NCI-H345 treated with DMSO at 0.1 percent for 48 hours (cell line): ENCODE data around the gene CKS2.

Experiments
- DNase-seq: peaks from one replicate; lab custom pipeline; 2025; ENCODE audit not compliant: unreplicated experiment; lab: John Stamatoyannopoulos, UW

Gene CKS2

DNA sequence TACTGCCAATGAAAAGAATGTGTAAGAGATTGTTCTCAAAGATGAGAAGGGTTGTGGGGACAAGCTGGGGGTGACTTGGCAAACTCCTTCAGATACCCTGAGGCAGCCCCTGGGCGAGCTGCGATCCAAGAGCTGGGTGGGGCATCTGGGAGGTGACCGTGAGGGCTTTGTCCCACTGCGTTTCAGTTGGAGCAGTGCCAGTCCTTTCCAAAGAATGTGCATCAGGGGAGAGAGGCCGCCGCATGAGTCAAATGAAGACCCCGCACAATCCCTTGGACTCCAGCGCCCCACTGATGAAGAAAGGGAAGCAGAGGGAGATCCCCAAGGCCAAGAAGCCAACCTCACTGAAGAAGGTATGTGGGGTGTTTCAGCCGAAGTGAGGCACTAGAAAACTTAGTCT, 35.7 kb downstream of the CKS2 start:
- no peak for DNase-seq

DNA sequence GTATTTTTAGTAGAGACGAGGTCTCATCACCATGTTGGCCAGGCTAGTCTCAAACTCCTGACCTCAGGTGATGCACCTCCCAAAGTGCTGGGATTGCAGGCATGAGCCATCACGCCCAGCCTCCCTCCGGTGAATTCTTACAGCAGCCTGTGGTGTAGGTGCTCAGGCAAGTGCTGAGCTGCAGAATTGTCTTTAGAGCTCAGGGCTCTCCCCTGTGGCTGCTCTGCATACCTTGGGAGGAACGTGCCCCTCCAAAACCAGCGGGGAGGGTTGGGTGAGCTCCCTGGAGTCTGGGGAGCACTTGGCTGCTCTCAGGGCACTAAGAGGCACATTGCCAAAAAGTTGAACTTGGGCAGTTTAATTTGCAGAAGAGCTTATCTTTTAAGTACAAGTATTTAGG, 36.7 kb downstream of the CKS2 start:
- no peak for DNase-seq

DNA sequence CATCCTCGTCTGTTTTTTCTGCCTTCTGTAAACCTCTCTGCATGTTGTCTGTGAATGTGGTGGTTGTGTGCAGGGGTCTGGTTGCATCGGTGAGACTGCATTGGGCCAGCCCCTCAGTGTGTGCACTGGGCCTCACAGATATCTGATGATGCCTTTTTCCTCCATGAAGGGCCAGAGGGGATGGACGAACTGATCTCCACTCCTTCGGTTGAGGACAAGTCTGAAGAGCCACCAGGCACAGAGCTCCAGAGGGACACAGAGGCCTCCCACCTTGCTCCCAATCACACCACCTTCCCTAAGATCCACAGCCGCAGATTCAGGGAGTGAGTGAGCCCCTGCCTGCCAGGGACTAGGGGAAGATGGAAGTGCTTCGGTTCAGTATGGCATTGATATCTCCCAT, 38.6 kb downstream of the CKS2 start:
- DNase-seq: no peak

DNA sequence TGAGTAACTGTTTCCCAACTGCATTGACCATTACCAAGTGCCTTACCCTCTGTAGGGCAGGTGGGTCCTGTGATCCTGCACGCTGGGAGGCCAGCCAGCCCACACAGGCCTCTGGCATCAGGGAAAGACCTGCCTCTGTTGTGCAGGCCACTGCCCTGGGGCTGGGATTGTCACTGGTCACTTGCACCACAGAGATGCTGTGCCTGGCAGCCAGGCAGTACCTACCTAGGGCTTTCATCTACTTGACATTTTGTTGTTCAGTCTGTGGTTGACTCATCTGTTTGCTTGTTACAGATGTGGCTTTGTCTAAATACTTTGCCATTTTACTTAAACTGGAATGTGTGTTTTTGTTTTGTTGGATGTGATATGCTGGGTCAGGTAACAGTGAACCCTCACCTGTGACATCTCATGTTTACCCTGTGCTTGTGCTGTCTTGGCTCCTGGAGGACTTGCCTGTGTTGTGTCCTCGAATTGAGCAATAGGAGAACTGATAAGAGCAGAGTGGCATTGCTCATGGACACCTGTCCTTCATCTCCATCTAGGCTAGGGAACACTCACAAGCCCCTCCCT, 40.1 kb downstream of the CKS2 start:
- DNase-seq: no peak

DNA sequence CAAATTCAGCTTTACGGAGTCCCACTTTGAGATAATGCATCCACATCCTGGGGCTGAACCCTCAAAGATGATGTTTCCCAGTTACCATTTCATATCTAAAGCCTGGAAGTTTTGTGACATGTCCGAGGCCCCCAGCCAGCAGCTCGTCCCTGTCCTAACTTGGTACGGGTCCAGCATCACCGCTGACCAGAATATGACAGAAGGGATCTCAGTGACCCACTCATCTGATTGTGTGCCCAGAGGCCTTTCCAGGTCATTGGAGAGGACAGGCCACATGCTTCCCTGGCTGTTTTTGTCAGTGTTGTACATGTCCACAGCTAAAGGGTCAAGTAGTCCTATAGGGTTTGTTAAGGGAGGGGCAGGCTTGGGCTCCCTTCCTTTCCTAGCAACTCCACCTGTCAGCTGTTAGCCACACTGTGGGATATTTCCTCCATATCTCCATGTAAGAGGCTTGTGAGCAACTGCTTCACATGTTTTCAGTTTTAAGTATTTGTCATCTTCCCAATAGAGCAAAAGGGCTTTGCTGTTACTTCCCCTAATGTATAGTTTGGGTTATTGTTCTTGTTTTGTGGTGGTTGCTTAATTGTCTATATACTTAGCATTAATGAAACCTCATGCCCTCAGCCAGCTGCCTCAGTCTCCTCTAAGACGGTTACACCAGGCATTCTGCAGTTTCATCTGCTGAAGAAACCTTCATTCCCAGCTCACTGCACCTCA, 40.7 kb downstream of the CKS2 start:
- DNase-seq: no peak

DNA sequence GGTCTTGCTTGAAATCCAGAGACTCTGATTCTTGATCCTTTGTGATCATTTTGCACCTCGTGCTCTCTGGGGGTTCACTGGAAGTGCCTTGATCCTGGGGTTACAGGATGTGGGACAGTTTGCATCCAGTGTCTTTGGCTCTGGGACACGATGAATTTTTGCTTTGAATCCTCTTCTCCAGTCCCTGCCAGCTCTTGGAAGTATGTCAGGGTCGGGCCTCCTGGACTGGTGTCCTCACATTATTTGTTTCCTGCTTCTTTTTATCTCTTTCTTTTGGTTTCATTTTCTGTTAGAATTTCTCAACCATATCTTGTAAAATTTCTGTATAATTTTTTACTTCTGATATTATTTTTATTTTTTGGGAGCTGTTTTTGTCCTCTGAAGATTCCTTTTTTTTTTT, 41.5 kb downstream of the CKS2 start:
- DNase-seq: no peak

DNA sequence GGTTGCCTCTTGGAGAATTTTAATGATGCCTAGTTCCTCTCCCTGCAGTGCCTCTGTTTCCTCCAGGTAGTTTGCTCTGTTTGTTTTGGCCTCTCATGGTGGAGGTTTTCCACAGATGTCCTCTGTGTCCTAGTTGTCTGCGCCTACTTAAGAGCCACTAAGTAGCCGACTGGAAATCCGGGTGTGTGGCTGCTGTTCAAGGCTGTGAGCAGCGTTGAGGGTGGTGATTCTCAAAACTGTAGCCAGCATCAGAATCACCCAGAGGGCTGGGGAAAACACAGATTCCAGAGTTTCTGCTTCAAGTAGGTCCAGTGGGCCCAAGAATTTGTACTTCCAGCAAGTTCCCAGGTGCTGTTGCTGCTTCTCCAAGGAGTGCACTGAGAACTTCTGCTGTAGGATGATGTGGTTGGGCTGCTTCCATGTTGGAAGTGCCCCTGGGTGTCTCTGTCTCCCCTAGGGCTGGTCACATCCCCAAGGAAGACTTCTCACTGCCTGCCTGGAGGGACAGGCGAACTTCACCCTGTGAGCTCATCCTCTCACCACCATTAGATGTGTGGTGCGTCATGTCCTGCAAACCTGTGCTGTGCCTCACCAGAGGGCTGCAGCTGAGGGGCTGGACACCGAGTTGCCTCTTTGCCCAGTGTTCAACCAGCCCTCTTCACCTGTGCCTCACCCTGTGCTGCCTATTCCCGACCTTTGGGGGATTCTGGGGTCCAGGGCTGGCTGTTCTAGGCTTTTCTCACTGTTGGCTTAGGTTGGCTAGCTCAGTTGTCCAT, 42.1 kb downstream of the CKS2 start:
- no peak for DNase-seq

DNA sequence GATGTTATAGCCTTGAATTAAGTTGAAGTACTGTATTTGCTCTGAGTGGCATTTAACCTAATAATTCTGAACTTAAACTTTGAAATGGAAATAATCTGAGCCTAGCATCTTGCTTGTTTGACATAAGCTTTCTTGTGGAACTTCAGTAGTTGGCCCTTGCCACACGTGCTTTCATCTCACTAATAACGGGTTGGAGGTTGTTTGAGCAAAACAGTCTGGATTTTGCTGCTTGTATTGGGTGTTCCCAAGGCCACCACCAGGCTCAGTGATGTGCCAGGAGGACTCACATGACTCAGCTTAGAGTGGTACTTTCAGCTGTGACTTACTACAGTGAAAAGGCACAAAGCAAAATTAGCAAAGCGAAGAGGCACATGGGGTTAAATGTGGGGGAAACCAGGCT, 43.0 kb downstream of the CKS2 start:
- no peak for DNase-seq

DNA sequence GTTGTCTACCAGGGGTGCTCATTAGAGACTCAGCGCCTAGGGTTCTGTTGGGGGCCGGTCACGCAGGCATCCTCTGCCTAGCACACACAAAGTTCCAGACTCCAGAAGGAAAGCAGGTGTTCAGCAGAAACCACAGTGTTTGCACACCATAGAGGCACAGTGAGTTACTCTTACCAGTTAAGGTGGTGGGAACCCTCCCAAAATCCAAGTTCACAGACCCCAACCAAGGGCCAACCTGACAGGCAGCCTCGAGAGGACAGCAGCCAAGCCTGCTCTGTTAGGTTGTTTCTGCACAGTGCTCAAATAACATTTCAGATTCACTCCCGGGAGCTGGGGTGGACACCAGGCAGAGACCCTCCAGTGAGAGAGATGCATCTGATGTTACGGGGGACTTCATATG, 43.5 kb downstream of the CKS2 start:
- DNase-seq: no peak

DNA sequence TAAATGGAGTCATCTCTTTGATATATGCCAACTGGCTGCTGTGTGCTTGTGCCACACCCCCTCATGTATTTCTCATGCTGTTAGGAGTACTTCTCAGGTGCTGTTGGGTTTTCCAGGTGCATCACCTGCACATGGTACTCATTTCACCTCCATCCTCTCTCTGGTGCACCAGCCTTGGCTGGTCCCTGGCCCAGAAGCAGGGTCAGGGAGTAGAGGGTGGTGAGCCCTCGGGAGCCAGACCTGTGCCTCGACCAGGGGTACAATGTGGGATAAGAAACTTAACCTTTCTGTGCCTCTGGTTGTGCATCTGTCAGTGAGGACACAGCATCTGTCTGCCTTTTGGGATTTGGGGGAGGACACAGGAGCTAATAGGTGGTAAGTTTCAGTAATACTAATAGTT, 45.8 kb downstream of the CKS2 start:
- DNase-seq: no peak

DNA sequence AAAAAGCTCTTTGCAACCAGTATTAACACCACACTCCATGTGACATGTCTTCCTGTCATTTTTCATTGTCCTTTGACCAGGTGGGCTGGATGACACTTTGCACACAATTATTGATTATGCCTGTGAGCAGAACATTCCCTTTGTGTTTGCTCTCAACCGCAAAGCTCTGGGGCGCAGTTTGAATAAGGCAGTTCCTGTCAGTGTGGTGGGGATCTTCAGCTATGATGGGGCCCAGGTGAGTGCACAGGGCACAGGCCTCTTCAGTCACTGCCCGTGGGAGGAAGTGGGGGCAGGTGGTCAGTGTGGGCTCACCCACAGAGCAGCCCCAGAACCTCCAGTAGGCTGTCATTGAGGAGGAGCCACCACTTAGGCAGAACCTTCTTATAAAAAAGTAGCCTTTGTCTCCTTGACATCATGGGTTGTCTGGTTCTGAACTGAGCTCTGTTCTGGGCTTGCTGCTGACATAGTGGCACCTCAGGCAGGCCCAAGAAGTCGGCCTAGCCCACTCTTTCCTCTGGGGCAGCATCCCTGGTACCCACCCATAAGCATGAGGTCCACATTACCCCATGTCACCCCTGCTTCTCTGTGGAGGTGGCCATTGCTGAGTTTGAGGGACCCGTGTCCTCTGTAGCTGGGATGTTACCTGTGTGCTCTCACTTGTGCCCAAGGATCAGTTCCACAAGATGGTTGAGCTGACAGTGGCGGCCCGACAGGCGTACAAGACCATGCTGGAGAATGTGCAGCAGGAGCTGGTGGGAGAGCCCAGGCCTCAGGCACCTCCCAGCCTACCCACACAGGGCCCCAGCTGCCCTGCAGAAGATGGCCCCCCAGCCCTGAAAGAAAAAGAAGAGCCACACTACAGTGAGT, 46.6 kb downstream of the CKS2 start:
- DNase-seq: no peak

DNA sequence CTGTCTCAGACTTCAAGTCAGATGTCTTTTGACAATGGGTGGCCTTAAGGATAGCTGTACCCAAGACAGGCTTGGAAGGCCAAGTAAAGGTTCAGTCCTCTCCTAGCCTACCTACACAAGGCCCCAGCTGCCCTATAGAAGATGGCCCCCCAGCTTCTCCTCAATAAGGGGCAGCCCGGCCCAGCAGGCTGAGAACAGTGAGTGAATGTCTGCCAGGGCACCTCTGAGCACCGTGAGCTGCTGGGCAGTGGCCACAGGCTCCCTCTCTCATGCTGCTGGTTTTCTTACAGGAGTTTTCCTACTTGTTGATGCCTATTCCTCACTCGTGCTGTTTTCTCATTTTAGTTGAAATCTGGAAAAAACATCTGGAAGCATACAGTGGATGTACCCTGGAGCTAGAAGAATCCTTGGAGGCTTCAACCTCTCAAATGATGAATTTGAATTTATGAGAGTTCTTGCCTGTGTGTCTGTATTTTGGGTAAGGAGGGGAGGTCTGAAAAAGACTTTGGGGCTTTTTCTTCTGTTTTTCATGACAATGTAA, 47.5 kb downstream of the CKS2 start:
- DNase-seq: no peak

DNA sequence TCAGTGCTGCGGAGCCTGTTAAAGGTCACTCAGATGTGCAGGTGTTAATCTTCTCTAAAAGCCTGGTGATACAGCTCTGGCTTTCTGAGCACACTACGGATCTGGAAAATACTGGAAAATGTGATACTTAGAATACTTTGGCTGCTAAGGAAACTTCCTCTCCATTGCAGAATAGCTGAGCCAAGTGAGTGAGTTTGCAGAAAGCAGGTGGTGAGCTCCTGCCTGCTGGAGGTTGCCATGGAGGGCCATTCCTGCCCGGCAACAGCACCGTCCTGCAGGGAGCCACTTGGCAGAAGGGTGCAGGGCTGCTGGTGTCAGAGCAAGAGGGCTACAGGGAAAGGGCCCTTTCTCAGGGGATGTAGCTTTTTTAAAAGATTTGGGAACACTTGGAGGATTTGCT, 48.0 kb downstream of the CKS2 start:
- DNase-seq: no peak

DNA sequence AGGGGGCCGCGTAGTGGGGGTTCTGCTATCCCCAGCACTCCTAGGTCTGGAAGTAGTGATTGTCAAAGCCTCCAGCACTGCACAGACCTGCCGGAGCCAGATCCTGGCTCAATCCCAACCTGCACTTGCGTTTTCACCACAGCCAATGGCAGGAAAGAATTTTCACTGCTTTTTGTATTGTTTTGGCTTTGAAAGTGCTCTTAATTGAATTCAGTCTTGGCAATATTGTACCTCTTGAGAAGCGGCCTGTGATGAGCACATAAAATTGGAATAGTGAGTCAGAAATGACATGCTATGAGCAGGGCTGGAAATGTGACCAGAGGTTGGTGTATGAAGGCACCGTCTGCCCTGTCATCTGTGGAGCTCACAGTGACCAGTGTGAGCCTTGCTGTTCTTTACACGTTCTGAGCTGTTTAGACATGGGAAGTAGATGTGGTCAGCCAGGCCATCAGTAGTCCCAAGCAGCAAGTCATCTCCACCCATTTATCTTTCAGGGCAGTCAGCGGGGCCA, 48.8 kb downstream of the CKS2 start:
- DNase-seq: no peak

DNA sequence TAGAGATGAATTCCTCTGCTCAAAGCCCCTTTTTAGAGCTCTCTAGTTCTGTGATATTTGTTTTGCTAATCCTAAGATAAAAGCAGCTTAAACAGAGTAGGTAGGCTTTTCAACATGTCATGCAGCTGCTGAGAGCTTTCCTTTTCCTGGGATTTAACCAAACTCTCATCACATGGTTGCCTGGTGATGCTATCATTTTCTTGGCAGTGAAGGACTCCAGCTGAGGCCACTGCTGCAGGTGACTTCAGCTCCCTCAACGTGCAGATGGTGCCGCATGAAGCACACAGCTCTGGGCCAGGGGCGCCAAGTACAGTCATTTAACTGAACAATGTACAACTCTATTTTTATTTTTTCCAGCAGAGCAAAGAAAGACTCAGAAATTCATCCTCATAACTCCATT, 49.5 kb downstream of the CKS2 start:
- no peak for DNase-seq

DNA sequence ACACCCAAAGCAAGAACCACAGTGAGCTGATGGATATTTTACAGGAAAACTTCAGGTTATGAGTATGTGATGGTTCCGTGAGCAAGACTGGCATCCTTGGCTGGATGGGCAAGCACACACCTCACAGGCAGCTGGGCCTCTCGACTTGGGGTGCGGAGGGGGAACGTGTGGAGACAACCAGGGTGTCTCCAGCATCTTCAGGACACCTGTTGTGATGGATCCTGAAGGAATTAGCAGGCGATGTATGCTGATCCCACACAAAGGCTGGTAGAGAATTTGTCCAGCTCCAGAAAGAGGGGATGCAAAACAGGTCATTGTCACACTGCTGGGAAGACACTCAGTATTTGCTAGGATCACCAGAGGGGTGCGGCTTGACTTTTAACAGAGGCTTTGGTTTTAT, 50.0 kb downstream of the CKS2 start:
- DNase-seq: no peak

DNA sequence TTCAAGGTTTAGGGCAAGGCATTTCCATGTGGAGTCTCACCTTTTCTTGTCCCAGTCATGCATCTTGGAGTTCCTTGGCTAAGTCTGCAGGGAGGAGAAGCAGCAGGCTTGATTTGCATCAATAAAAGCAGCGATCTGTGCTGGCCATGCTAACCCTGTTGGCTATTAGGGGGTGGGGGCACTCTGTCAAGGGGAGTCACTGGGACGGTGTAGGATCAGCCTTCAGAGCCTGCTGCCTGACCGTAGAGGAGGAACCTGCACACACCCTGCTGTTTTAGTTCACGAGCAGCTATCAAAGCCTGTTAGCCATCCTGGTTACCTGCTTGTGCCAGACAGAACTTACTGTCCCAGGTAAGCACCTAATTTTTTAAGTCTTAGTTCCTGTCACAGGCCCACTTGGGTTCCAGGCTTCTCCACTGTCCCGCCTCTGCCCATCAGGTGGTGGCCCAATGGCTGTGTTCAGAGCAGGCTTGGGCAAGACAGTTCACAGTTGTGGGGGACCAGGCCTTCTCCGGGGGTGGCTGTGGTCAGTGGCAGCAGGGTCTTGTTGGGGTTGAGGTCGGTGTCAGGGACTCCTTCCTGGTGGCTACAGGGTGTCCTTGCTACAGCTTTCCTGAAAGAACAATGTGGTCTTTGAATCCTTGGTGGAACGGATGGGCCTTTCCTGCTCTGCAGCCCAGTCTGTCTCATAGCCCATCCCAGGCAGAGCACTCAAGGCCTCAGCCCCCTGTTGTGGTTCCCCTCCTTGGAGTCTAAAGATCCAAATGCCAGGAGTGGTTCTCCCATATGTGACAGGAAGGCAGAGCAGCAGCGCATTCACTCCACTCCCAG, 51.0 kb downstream of the CKS2 start:
- DNase-seq: no peak

DNA sequence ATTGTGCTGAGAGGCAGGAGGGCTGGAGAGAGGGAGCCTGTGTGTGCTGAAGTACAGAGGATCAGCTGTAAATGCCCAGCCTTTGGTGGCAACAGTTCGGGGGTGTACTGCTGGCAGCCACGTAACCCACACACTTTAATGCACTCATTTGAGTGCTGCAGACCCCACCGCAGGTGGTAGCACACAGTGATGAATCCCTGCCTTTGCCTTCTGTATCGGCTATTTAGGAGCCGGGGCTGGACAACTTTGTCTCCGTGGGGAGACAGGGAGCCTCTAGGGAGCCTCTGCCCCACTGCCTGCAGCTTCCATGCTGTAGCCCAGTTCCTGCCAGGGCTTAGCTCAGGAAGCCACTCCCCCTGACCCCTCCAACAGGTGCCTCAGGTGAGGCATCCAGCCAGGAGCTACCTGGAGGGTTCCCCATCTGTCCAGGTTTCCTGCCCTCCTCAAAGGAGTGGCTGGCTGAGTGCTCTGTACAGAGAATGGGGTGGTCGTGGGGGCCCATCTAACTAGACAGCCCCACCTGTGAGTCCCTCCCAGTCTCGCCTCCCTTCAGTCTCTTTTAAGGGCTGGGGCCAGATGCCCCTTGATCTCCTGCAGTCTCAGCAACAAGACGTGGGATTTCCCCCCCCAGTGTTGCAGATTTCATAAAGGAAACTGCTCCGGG, 51.8 kb downstream of the CKS2 start:
- DNase-seq: no peak

DNA sequence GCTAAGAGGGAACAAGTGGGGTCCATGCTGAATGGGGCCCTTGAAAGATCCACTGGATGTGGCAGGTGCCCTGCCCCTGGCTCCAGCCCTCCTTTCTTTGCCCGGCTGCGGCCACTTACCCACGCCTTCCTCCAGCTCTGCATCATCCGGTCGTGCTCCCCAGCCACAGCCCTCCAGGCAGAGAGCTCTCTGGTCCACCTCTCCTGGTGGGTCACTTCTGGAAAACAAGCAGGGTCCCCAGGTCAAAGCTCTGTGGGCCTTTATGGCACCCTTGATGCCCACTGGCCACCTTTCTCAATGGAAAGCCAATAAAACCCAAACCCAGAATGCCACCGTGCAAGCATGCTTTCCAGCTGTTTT, 52.3 kb downstream of the CKS2 start:
- DNase-seq: no peak
